ENCODE measurements around the gene LOXL3.

Gene LOXL3

GRCh38 chr2:74553892-74554819, at the start of gene LOXL3, which contains the start of gene DOK1:
LOXL3 (minus strand) TSS chr2:74553942; CDS start chr2:74552634, 1,308 bp downstream.
DOK1 (plus strand) TSS chr2:74554720; CDS start chr2:74554755, 35 bp downstream.
- Histone ChIP-seq H3K27me3 (ENCODE audit: control insufficient read depth, insufficient read depth, low read length) (peaks cover 42% of the 10 kb centered on the region), H3K9me3 (ENCODE audit: control insufficient read depth, low read depth, low read length) (no peaks in the 10 kb centered on the region), H3K4me1 (ENCODE audit: control insufficient read depth, low read depth, low read length) (peaks cover 10% of the 10 kb centered on the region), H3K9ac (ENCODE audit: low read length) (peak within 1 kb of the TSS; percentile 65), H3K4me3 (ENCODE audit: low read length) (peak within 1 kb of the TSS; percentile 87), H3K36me3 (ENCODE audit: control insufficient read depth, low read depth, low read length) (no peaks in the 10 kb centered on the region), H3K27ac (ENCODE audit: low read length) (no peak within 1 kb of the TSS)

GRCh38 chr2:74602586-74603281, 49.0 kb upstream of the LOXL3 start:
- H3K27me3 ChIP-seq (ENCODE audit: control insufficient read depth, insufficient read depth, low read length): peaks cover 10% of the 10 kb centered on the region
- H3K27ac ChIP-seq (ENCODE audit: low read length): no peak overlapping the region
- H3K9me3 ChIP-seq (ENCODE audit: control insufficient read depth, low read depth, low read length): no peaks in the 10 kb centered on the region
- H3K4me1 ChIP-seq (ENCODE audit: control insufficient read depth, low read depth, low read length): no peaks in the 10 kb centered on the region
- H3K4me3 ChIP-seq (ENCODE audit: low read length): no peak overlapping the region
- H3K36me3 ChIP-seq (ENCODE audit: control insufficient read depth, low read depth, low read length): no peaks in the 10 kb centered on the region
- no peak overlapping the region for H3K9ac ChIP-seq (ENCODE audit: low read length)

- Histone ChIP-seq H3K9me3 (ENCODE audit: control insufficient read depth, low read depth, low read length) (no peaks in the 10 kb centered on the region), H3K4me1 (ENCODE audit: control insufficient read depth, low read depth, low read length) (no peaks in the 10 kb centered on the region), H3K4me3 (ENCODE audit: low read length) (no peak overlapping the region), H3K36me3 (ENCODE audit: control insufficient read depth, low read depth, low read length) (no peaks in the 10 kb centered on the region), H3K9ac (ENCODE audit: low read length) (no peak overlapping the region), H3K27ac (ENCODE audit: low read length) (no peak overlapping the region), H3K27me3 (ENCODE audit: control insufficient read depth, insufficient read depth, low read length) (peaks cover 15% of the 10 kb centered on the region)
These were observed 45.9 kb upstream of the LOXL3 start for GRCh38 chr2:74599676-74600075.

- Histone ChIP-seq H3K27me3 (ENCODE audit: control insufficient read depth, insufficient read depth, low read length) (peaks cover 11% of the 10 kb centered on the region), H3K9ac (ENCODE audit: low read length) (no peak overlapping the region), H3K9me3 (ENCODE audit: control insufficient read depth, low read depth, low read length) (no peaks in the 10 kb centered on the region), H3K36me3 (ENCODE audit: control insufficient read depth, low read depth, low read length) (no peaks in the 10 kb centered on the region), H3K27ac (ENCODE audit: low read length) (no peak overlapping the region), H3K4me1 (ENCODE audit: control insufficient read depth, low read depth, low read length) (no peaks in the 10 kb centered on the region), H3K4me3 (ENCODE audit: low read length) (no peak overlapping the region)
These were observed 43.7 kb upstream of the LOXL3 start for GRCh38 chr2:74597410-74597809.

GRCh38 chr2:74596584-74596983, 42.8 kb upstream of the LOXL3 start:
- Histone ChIP-seq H3K27ac (ENCODE audit: low read length) (no peak overlapping the region), H3K9ac (ENCODE audit: low read length) (no peak overlapping the region), H3K9me3 (ENCODE audit: control insufficient read depth, low read depth, low read length) (no peaks in the 10 kb centered on the region), H3K27me3 (ENCODE audit: control insufficient read depth, insufficient read depth, low read length) (peaks cover 5% of the 10 kb centered on the region), H3K4me3 (ENCODE audit: low read length) (no peak overlapping the region), H3K4me1 (ENCODE audit: control insufficient read depth, low read depth, low read length) (no peaks in the 10 kb centered on the region), H3K36me3 (ENCODE audit: control insufficient read depth, low read depth, low read length) (no peaks in the 10 kb centered on the region)

GRCh38 chr2:74593826-74594772, 40.4 kb upstream of the LOXL3 start:
- no peak overlapping the region for H3K27ac ChIP-seq (ENCODE audit: low read length)
- peaks cover 5% of the 10 kb centered on the region for H3K27me3 ChIP-seq (ENCODE audit: control insufficient read depth, insufficient read depth, low read length)
- no peaks in the 10 kb centered on the region for H3K4me1 ChIP-seq (ENCODE audit: control insufficient read depth, low read depth, low read length)
- no peaks in the 10 kb centered on the region for H3K36me3 ChIP-seq (ENCODE audit: control insufficient read depth, low read depth, low read length)
- H3K9me3 ChIP-seq (ENCODE audit: control insufficient read depth, low read depth, low read length): no peaks in the 10 kb centered on the region
- H3K4me3 ChIP-seq (ENCODE audit: low read length): no peak overlapping the region
- no peak overlapping the region for H3K9ac ChIP-seq (ENCODE audit: low read length)

- no peaks in the 10 kb centered on the region for H3K4me1 ChIP-seq (ENCODE audit: control insufficient read depth, low read depth, low read length)
- H3K27ac ChIP-seq (ENCODE audit: low read length): no peak overlapping the region
- H3K9me3 ChIP-seq (ENCODE audit: control insufficient read depth, low read depth, low read length): no peaks in the 10 kb centered on the region
- H3K27me3 ChIP-seq (ENCODE audit: control insufficient read depth, insufficient read depth, low read length): no peaks in the 10 kb centered on the region
- no peak overlapping the region for H3K4me3 ChIP-seq (ENCODE audit: low read length)
- no peaks in the 10 kb centered on the region for H3K36me3 ChIP-seq (ENCODE audit: control insufficient read depth, low read depth, low read length)
- H3K9ac ChIP-seq (ENCODE audit: low read length): no peak overlapping the region
These were observed 34.9 kb upstream of the LOXL3 start for GRCh38 chr2:74588664-74589063.

GRCh38 chr2:74587664-74588277, 34.0 kb upstream of the LOXL3 start:
- Histone ChIP-seq H3K27ac (ENCODE audit: low read length) (no peak overlapping the region), H3K9ac (ENCODE audit: low read length) (no peak overlapping the region), H3K9me3 (ENCODE audit: control insufficient read depth, low read depth, low read length) (no peaks in the 10 kb centered on the region), H3K36me3 (ENCODE audit: control insufficient read depth, low read depth, low read length) (no peaks in the 10 kb centered on the region), H3K4me3 (ENCODE audit: low read length) (no peak overlapping the region), H3K27me3 (ENCODE audit: control insufficient read depth, insufficient read depth, low read length) (no peaks in the 10 kb centered on the region), H3K4me1 (ENCODE audit: control insufficient read depth, low read depth, low read length) (no peaks in the 10 kb centered on the region)

- Histone ChIP-seq H3K9ac (ENCODE audit: low read length) (no peak overlapping the region), H3K4me1 (ENCODE audit: control insufficient read depth, low read depth, low read length) (no peaks in the 10 kb centered on the region), H3K4me3 (ENCODE audit: low read length) (no peak overlapping the region), H3K36me3 (ENCODE audit: control insufficient read depth, low read depth, low read length) (no peaks in the 10 kb centered on the region), H3K9me3 (ENCODE audit: control insufficient read depth, low read depth, low read length) (no peaks in the 10 kb centered on the region), H3K27ac (ENCODE audit: low read length) (no peak overlapping the region), H3K27me3 (ENCODE audit: control insufficient read depth, insufficient read depth, low read length) (no peaks in the 10 kb centered on the region)
These were observed 31.9 kb upstream of the LOXL3 start for GRCh38 chr2:74585406-74586185.

- H3K27me3 ChIP-seq (ENCODE audit: control insufficient read depth, insufficient read depth, low read length): no peaks in the 10 kb centered on the region
- H3K9me3 ChIP-seq (ENCODE audit: control insufficient read depth, low read depth, low read length): no peaks in the 10 kb centered on the region
- no peaks in the 10 kb centered on the region for H3K36me3 ChIP-seq (ENCODE audit: control insufficient read depth, low read depth, low read length)
- no peak overlapping the region for H3K27ac ChIP-seq (ENCODE audit: low read length)
- no peak overlapping the region for H3K4me3 ChIP-seq (ENCODE audit: low read length)
- no peak overlapping the region for H3K9ac ChIP-seq (ENCODE audit: low read length)
- H3K4me1 ChIP-seq (ENCODE audit: control insufficient read depth, low read depth, low read length): no peaks in the 10 kb centered on the region
These were observed 30.4 kb upstream of the LOXL3 start for GRCh38 chr2:74584088-74584645.

All from iPS-18a (cell line).